Measurements from ENCODE around the gene TAAR6.
"Not testable (repeated sequence)": the region's sequence is repeated elsewhere in the genome, so short reads cannot be mapped to it uniquely, and the experiment has no call there.

The TAAR6 gene, protein sequence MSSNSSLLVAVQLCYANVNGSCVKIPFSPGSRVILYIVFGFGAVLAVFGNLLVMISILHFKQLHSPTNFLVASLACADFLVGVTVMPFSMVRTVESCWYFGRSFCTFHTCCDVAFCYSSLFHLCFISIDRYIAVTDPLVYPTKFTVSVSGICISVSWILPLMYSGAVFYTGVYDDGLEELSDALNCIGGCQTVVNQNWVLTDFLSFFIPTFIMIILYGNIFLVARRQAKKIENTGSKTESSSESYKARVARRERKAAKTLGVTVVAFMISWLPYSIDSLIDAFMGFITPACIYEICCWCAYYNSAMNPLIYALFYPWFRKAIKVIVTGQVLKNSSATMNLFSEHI

GRCh38 chr6:132570221-132570777 is at the start of gene TAAR6:
Gene TAAR6, plus strand, starts transcription at chr6:132570322. Its CDS starts 0 bp downstream, at chr6:132570322.
- Mint-ChIP-seq H3K4me1 (ENCODE audit: low read depth) (no peaks in the 10 kb centered on the region), H3K4me3 (no peak within 1 kb of the TSS), H3K27me3 (ENCODE audit: low read depth) (peaks cover 15% of the 10 kb centered on the region), H3K36me3 (ENCODE audit: low read depth) (no peaks in the 10 kb centered on the region), H3K9me3 (no peaks in the 10 kb centered on the region), H3K27ac (no peak within 1 kb of the TSS)

GRCh38 chr6:132520953-132521352 is 49.2 kb upstream of the TAAR6 start:
- Mint-ChIP-seq H3K4me1 (ENCODE audit: low read depth) (no peaks in the 10 kb centered on the region), H3K36me3 (ENCODE audit: low read depth) (no peaks in the 10 kb centered on the region), H3K27me3 (ENCODE audit: low read depth) (peaks cover 78% of the 10 kb centered on the region), H3K27ac (no peak overlapping the region), H3K4me3 (no peak overlapping the region), H3K9me3 (no peaks in the 10 kb centered on the region)

DNA sequence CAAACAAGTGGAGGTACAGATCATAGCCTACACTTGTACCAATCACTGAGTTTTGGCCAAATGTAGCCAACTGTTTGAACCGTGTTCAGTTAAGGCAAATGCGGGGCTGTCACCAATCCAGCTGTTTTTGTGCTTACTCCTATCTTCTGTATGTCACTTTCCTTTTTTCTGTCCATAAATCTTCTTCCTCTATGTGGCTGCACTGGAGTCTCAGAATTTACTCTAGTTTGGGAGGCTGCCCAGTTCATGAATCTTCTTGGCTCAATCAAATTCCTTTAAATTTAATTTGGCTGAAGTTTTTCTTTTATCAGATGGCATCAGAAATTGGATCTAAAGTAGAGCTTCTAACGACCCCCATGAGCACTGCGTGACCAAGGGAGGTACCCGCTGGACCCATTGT is 45.5 kb upstream of the TAAR6 start:
- H3K4me1 Mint-ChIP-seq (ENCODE audit: low read depth), result no peaks in the 10 kb centered on the region
- H3K4me3 Mint-ChIP-seq, result no peak overlapping the region
- no peaks in the 10 kb centered on the region for H3K9me3 Mint-ChIP-seq
- H3K36me3 Mint-ChIP-seq (ENCODE audit: low read depth), result no peaks in the 10 kb centered on the region
- peaks cover 67% of the 10 kb centered on the region for H3K27me3 Mint-ChIP-seq (ENCODE audit: low read depth)
- H3K27ac Mint-ChIP-seq, result no peak overlapping the region

- H3K36me3 Mint-ChIP-seq (ENCODE audit: low read depth), result no peaks in the 10 kb centered on the region
- no peak overlapping the region for H3K27ac Mint-ChIP-seq
- no peaks in the 10 kb centered on the region for H3K4me1 Mint-ChIP-seq (ENCODE audit: low read depth)
- no peaks in the 10 kb centered on the region for H3K9me3 Mint-ChIP-seq
- H3K27me3 Mint-ChIP-seq (ENCODE audit: low read depth), result peaks cover 61% of the 10 kb centered on the region
- H3K4me3 Mint-ChIP-seq, result no peak overlapping the region
Measured at GRCh38 chr6:132525866-132526265, 44.3 kb upstream of the TAAR6 start.

- Mint-ChIP-seq H3K4me1 (ENCODE audit: low read depth) (no peaks in the 10 kb centered on the region), H3K36me3 (ENCODE audit: low read depth) (no peaks in the 10 kb centered on the region), H3K9me3 (no peaks in the 10 kb centered on the region), H3K27ac (no peak overlapping the region), H3K27me3 (ENCODE audit: low read depth) (peaks cover 64% of the 10 kb centered on the region), H3K4me3 (no peak overlapping the region)
Measured at GRCh38 chr6:132526461-132526860, 43.7 kb upstream of the TAAR6 start.

- Mint-ChIP-seq H3K36me3 (ENCODE audit: low read depth) (no peaks in the 10 kb centered on the region), H3K4me1 (ENCODE audit: low read depth) (no peaks in the 10 kb centered on the region), H3K27me3 (ENCODE audit: low read depth) (peaks cover 54% of the 10 kb centered on the region), H3K4me3 (no peak overlapping the region), H3K9me3 (no peaks in the 10 kb centered on the region), H3K27ac (no peak overlapping the region)
Measured at GRCh38 chr6:132527791-132528190, 42.3 kb upstream of the TAAR6 start.

- Mint-ChIP-seq H3K9me3 (no peaks in the 10 kb centered on the region), H3K4me3 (no peak overlapping the region), H3K36me3 (ENCODE audit: low read depth) (no peaks in the 10 kb centered on the region), H3K27ac (no peak overlapping the region), H3K27me3 (ENCODE audit: low read depth) (peaks cover 37% of the 10 kb centered on the region), H3K4me1 (ENCODE audit: low read depth) (no peaks in the 10 kb centered on the region)
Measured at GRCh38 chr6:132530293-132530974, 39.7 kb upstream of the TAAR6 start.

DNA sequence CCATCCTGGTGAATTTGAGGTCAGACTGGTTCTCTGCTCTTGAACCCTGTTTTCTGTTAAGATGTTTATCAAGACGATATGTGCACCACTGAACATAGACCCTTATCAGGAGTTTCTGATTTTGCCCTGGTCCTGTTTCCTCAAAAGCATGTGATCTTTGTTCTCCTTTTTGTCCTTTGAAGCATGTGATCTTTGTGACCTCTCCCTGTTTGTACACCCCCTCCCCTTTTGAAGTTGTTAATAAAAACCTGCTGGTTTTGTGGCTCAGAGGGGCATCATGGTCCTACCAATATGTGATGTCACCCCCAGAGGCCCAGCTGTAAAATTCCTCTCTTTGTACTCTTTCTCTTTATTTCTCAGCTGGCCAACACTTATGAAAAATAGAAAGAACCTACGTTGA is 35.6 kb upstream of the TAAR6 start:
- not testable (repeated sequence) for H3K9me3 Mint-ChIP-seq; H3K27ac Mint-ChIP-seq; H3K4me1 Mint-ChIP-seq (ENCODE audit: low read depth); H3K36me3 Mint-ChIP-seq (ENCODE audit: low read depth); H3K4me3 Mint-ChIP-seq
- peaks cover 28% of the 10 kb centered on the region for H3K27me3 Mint-ChIP-seq (ENCODE audit: low read depth)

- no peaks in the 10 kb centered on the region for H3K9me3 Mint-ChIP-seq
- H3K27me3 Mint-ChIP-seq (ENCODE audit: low read depth), result peaks cover 25% of the 10 kb centered on the region
Measured at GRCh38 chr6:132537145-132537544, 33.0 kb upstream of the TAAR6 start.

GRCh38 chr6:132537977-132538376 is 32.1 kb upstream of the TAAR6 start, which contains the start of gene TAAR9:
Gene TAAR9, plus strand, starts transcription at chr6:132538277. Its CDS starts 13 bp downstream, at chr6:132538290.
- Mint-ChIP-seq H3K27ac (no peak within 1 kb of the TSS), H3K36me3 (ENCODE audit: low read depth) (no peaks in the 10 kb centered on the region), H3K9me3 (no peaks in the 10 kb centered on the region), H3K4me3 (no peak within 1 kb of the TSS), H3K4me1 (ENCODE audit: low read depth) (no peaks in the 10 kb centered on the region), H3K27me3 (ENCODE audit: low read depth) (peaks cover 25% of the 10 kb centered on the region)

More at GRCh38 chr6:132537145-132537544, 33.0 kb upstream of the TAAR6 start:
- Mint-ChIP-seq H3K36me3 (ENCODE audit: low read depth) (no peaks in the 10 kb centered on the region), H3K27ac (no peak overlapping the region), H3K4me3 (no peak overlapping the region), H3K4me1 (ENCODE audit: low read depth) (no peaks in the 10 kb centered on the region)

GRCh38 chr6:132544826-132545225 is 25.3 kb upstream of the TAAR6 start:
- no peaks in the 10 kb centered on the region for H3K36me3 Mint-ChIP-seq (ENCODE audit: low read depth)
- no peaks in the 10 kb centered on the region for H3K9me3 Mint-ChIP-seq
- H3K4me1 Mint-ChIP-seq (ENCODE audit: low read depth), result no peaks in the 10 kb centered on the region
- H3K27ac Mint-ChIP-seq, result no peak overlapping the region
- no peak overlapping the region for H3K4me3 Mint-ChIP-seq
- peaks cover 22% of the 10 kb centered on the region for H3K27me3 Mint-ChIP-seq (ENCODE audit: low read depth)

GRCh38 chr6:132548746-132549463 is 21.2 kb upstream of the TAAR6 start:
- no peaks in the 10 kb centered on the region for H3K4me1 Mint-ChIP-seq (ENCODE audit: low read depth)
- H3K27me3 Mint-ChIP-seq (ENCODE audit: low read depth), result peaks cover 26% of the 10 kb centered on the region
- H3K27ac Mint-ChIP-seq, result no peak overlapping the region
- no peak overlapping the region for H3K4me3 Mint-ChIP-seq
- no peaks in the 10 kb centered on the region for H3K9me3 Mint-ChIP-seq
- H3K36me3 Mint-ChIP-seq (ENCODE audit: low read depth), result no peaks in the 10 kb centered on the region

DNA sequence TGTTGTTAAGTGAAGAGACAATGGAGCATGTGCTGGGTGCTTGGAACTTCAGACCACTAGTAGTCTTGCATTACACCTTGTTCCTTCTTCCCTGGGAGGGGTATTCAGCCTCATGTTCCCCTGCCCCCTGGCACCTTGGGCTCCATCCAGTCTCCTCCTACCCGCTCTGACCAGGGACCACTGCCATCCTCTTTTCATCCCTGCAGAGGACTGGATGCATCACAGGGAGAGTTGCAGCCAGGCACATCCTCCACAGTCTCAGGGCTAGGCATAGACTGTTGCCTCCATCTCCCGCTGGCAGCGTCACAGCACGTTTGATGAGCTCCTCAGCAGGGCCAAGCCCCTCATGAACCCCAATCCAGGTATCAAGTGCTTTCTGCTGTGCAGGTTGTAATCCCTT is 18.9 kb upstream of the TAAR6 start:
- no peak overlapping the region for H3K4me3 Mint-ChIP-seq
- H3K9me3 Mint-ChIP-seq, result no peaks in the 10 kb centered on the region
- H3K27me3 Mint-ChIP-seq (ENCODE audit: low read depth), result peaks cover 32% of the 10 kb centered on the region

DNA sequence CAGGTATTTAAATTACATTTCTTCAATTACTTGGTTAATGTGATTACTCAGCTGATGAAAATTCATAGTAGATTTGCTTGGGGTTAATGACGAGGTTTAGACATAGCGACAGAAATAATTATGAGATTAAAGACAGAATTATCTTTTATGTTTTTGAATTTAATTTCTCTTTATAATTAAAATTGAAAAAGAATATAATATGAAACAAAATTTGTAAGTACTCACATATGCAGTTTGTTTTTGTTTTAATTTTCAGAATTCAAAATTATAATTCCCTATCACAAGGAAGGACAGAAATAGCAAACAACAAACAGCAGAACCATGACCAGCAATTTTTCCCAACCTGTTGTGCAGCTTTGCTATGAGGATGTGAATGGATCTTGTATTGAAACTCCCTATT is 17.8 kb upstream of the TAAR6 start, which contains the start of gene TAAR8:
TSS of gene TAAR8 (plus strand) at position 301 of the 400 bp plus-strand sequence. CDS start at position 322, 21 bp downstream.
- peaks cover 32% of the 10 kb centered on the region for H3K27me3 Mint-ChIP-seq (ENCODE audit: low read depth)
- H3K9me3 Mint-ChIP-seq, result no peaks in the 10 kb centered on the region
- no peaks in the 10 kb centered on the region for H3K4me1 Mint-ChIP-seq (ENCODE audit: low read depth)
- H3K4me3 Mint-ChIP-seq, result no peak within 1 kb of the TSS
- H3K27ac Mint-ChIP-seq, result no peak within 1 kb of the TSS
- no peaks in the 10 kb centered on the region for H3K36me3 Mint-ChIP-seq (ENCODE audit: low read depth)

More for the DNA sequence above, 18.9 kb upstream of the TAAR6 start:
- Mint-ChIP-seq H3K36me3 (ENCODE audit: low read depth) (no peaks in the 10 kb centered on the region), H3K27ac (no peak overlapping the region), H3K4me1 (ENCODE audit: low read depth) (no peaks in the 10 kb centered on the region)
